Retina (tissue), 1 donor: ENCODE measurements around the gene NDUFV1.
"Not testable (repeated sequence)": the region's sequence is repeated elsewhere in the genome, so short reads cannot be mapped to it uniquely, and the experiment has no call there.

Experiments
- DNase-seq: peaks from one replicate; pipeline ENCODE4 v3.0.0-alpha.2; 2016

Gene NDUFV1

DNA sequence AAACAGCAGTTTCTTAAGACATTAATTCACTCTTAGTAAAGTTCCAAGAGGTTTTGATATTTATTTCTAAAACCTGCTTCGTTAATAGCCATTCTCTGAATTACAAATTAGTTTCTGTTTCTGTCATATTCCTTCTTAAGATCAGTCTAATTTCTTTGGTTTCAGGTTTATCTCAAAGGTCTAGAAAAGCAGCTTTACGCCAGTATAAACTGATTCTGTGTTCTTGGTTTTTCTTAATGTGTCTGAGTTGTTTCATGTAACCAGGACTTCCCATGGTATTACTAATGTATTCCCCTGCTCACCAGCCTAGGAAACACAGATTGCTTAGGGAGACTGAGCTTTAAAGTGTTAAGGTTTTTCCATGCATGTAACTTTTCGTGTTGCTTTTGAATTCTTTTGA is 50.6 kb downstream of the NDUFV1 start:
- DNase-seq, result no peak

- DNase-seq, result not testable (repeated sequence)
These were observed 53.0 kb downstream of the NDUFV1 start for GRCh38 chr11:67659651-67660165.

GRCh38 chr11:67660752-67661151 is 54.0 kb downstream of the NDUFV1 start:
- DNase-seq, result not testable (repeated sequence)
